GM18870 (cell line): ENCODE results near the gene TUFM.
"Not testable (repeated sequence)": the region's sequence is repeated elsewhere in the genome, so short reads cannot be mapped to it uniquely, and the experiment has no call there.

ENCODE experiments used
- ATAC-seq: cut with Tn5 transposase; IDR thresholded peaks from one replicate; pipeline ENCODE4 v1.9.1; 2021; ENCODE audit warnings: moderate library complexity; ENCODE audit not compliant: unreplicated experiment

Gene TUFM

DNA sequence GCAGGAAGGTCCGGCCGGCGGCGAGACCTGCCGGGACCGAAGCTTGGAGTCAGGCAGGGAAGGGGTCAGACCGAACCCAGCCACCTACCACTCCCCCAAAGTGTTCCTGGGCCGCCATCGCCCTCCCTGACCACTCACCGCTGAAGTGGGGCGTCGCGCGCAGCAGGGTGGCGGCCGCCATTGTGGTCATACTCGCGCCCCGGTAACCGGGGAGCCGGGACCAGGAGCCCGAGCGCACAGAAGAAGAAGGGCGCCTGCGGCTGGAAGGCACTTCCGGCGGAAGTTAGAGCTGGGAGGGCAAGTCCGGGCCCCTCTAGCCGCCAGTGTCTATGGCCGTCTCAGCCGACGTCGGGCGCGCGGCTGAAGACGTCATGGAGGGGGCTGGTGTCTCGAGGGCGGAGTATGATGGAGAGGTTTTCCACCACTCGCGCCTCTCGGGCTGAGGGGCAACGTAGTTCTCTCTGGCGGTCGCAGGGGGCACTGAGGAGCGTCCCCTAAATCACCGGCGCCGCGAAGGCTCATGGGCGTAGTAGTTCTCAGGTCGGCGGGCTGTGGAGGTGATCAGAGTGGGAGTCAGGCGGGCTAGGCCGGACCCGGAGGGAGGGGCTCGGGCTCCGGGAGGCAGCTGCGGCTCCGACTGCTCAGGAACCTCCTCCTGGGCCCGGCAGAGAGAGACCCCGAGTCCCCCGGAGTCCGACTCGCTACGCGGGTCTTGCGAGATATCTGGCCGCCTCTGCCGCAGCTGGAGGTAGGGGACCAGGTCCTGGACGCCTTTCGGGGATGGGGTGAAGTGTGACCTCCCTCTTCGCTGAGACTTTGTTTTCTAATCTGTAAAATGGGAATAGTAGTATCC is at the start of gene TUFM:
TSS of gene TUFM (minus strand) at position 269 of the 853 bp plus-strand sequence. CDS start at position 190, 79 bp downstream.
- peak; percentile 88 for ATAC-seq

DNA sequence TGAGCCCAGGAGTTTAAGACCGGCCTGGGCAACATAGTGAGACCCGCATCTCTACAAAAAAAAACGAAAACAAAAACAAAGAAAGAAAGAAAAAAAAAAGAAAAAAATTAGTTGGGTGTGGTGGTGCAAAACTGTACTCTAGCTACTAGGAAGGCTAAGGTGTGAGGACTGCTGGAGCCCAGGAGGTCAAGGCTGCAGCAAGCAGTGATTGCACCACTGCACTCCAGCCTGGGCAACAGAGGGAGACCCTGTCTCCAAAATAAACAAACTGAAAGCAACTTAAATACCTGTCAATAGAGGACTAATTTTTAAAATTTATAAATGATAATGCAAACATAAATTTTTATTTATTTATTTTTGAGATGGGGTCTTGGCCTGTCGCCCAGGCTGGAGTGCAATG is 49.5 kb upstream of the TUFM start:
- ATAC-seq: no peak

- ATAC-seq: no peak
These were observed 47.1 kb upstream of the TUFM start for GRCh38 chr16:28893291-28893690.

DNA sequence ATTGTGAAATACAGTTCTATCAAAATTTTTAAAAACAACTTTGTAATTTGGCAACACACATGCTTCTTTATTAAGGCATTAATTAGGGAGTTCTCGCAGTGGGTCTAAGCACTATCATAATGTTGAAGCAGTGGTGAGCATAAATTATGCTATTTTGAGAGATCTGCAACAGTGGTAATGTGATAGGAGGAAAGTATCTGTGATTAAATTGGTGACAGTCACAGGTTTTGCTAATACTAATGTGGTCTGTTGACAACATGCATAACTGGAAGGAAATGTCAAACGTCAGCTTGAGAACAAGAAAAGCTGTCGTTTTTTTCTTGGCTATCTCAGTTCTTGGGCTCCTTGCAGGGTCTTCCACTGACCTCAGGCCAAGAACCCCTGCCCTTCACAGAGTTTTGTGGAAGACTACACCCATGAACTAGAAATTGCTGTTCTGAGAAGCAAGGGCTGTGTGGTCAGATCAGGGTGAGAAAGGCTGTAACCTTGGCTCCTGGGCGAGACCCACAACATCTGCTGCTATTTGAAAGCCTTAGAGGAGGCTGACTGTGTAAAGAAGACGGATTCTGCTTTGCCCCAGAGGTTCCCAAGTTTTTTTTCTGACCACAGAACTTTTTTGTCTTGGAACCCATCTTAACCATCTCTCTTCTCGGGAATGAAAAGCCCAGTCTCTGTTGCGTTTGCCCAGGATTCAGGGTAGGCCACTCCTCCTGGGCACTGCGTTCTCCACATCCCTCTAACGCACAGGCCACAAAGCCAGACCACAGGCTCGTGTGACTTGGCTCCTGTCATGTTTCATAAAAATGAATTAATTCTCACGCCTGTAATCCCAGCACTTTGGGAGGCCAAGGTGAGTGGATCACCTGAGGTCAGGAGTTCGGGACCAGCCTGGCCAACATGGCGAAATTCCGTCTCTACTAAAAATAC is 46.1 kb upstream of the TUFM start:
- no peak for ATAC-seq

GRCh38 chr16:28890355-28890754 is 44.2 kb upstream of the TUFM start:
- not testable (repeated sequence) for ATAC-seq

DNA sequence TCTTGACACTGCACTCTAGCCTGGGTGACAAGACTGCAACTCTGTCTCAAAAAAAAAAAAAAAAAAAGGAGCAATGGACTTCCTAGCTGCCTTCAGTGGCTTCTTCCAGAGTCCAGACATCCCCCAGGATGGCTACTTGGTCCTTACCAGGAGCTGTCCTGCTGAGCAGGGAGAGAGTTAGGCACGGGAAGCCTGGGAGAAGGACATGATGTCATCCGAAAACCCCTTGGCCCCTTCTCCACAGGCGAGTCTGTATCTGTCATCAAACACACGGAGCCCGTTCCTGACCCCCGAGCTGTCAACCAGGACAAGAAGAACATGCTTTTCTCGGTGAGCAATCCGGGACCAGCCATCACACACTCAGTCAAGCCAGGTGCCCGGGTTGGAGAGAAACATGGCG is 40.8 kb upstream of the TUFM start:
- no peak for ATAC-seq

- ATAC-seq: no peak
These were observed 37.9 kb upstream of the TUFM start for GRCh38 chr16:28884045-28884444.

- ATAC-seq: no peak
These were observed 37.3 kb upstream of the TUFM start for GRCh38 chr16:28883221-28883996.

GRCh38 chr16:28882551-28883160 is 36.5 kb upstream of the TUFM start:
- ATAC-seq: no peak

DNA sequence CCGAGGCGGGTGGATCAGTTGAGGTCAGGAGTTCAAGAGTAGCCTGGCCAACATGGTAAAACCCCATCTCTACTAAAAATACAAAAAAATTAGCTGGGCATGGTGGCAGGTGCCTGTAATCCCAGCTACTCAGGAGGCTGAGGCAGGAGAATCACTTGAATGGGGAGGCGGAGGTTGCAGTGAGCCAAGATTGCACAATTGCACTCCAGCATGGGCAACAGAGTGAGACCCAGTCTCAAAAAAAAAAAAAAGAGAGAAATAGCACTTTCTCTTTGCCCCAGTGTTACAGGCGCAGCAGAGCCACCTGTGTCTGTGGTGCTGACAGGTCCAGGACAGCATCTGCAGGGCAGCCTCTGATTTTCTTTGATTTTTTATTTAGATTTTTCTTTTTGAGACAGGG is 35.4 kb upstream of the TUFM start:
- not testable (repeated sequence) for ATAC-seq

DNA sequence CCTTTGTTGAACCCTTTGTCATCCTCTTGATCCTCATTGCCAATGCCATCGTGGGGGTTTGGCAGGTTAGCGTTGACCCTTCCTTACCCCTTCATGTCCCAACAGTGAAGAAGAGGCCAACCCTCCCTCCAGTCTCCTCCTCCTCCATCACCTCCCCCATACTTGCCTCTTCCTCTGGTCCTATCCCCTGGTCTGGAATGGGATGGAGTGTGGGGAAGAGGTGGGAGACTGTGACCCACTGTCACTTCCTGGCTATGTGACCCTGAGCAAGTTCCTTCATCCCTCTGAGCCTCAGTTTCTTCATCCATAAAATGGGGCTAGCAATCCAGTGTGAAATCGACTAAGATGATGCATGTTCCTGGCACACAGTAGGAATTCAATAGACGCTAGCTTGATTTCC is 34.8 kb upstream of the TUFM start:
- no peak for ATAC-seq

DNA sequence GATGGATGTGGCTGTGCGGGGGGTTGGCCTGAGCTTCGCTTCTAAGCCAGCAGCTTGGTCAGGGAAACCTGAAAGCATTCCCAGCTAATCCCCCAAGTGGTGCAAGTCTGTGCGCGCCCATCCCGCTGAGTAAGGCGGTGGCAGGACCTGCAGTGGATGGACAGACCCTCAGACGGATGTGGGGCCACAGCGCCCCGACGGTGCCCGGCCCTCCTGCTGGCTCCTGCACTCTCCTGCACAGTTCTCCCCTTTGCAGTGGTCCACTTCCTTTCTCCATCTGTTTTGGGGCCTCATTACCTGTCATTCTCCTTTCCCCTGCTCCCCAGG is 34.4 kb upstream of the TUFM start:
- ATAC-seq: no peak

- no peak for ATAC-seq
These were observed 33.9 kb upstream of the TUFM start for GRCh38 chr16:28879841-28880588.

DNA sequence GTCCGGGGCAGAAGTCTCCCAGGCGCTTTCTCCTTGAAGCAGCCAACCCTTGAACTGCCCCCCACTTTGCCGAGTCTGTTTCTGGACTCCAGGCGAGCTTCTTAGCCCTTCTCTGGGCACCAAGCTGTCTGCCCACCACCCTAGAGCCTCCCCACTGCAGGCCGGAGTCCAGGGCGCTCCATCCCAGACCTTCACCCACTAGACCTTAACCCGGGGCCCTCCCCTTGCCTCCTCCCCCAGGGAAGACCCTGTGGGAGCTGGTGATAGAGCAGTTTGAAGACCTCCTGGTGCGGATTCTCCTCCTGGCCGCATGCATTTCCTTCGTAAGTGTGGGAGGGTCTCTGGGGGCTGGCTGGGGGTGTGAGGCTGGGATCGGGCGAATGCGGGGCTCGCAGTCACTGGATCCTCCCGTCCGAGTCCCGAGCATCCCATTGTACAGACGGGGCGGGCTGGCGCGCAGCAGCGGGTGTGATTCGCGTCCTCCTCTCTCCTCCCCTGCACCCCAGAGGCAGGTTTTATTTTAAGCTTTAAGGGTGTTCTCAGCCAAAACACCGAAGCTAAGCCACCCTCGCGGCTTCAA is 33.2 kb upstream of the TUFM start:
- no peak for ATAC-seq

DNA sequence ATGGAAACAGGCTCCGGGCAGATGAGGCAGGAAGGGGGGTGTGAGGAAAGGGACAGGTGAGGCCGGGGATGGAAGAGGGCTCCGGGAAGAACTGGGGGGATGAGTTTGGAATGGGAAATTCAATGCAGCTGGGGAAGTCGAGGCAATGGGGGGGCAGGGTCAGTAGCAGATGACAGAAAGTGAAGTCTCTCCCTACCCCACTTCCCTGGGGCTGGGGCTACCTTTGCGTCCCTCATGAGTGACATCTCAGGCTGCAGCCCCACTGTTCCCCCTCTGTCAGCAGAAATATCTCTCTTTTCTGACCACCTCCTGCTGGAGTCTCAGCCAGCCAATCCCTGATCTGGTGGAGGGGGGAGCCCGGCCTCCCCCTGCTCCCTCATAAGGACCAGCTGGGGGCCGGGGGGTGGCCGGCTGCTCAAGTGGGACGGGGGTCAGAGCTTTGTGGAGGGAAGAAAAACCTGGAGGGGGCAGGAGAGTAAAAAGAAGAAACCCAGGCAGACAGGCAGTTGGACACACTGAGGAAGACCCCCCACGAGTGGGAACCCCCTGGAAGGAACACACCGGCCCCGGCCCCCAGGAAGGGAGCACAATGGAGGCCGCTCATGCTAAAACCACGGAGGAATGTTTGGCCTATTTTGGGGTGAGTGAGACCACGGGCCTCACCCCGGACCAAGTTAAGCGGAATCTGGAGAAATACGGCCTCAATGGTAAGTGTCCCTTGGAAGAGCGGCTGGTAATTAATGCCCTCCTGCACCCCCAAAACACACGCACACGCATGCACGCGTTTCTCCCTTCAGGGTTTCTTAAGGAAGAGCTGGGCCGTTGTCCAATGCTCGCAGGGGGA is 32.2 kb upstream of the TUFM start, which contains the start of gene ATP2A1:
TSS of gene ATP2A1 (plus strand) at position 406 of the 844 bp plus-strand sequence. CDS start at position 590, 184 bp downstream.
- no peak for ATAC-seq

GRCh38 chr16:28877655-28878000 is 31.5 kb upstream of the TUFM start:
- ATAC-seq: no peak

GRCh38 chr16:28876973-28877654 is 31.0 kb upstream of the TUFM start:
- no peak for ATAC-seq

DNA sequence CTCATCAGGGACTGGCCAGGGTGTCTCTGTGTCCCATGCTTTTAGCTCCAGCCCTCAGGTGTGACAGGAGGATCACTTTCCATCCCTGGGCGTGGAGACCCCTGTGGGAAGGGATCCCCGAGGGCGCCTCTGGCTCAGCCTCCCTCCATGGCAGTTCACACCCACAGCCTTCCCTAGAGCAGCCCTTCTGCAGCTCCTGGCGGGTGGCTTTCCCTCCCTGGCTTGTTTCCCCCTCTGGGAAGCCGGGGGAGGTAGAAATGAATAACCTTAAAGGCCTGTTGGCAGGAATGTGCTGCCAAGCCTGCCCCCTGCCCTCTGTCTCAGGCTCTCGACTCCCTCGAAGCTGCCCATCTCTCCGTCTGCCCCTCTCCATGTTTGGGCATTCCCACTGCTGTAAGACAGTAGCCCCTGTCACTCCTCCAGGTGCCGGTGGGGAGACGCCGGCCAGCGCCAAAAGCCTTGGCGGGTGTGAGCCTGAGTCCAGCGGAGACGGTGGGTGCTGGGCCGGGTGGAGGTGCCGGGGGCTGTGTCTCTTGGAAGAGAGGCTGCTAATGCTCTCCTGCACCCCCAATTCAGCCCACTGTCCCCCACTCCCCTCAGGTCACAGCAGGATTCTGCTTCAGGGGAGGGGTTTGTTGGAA is 30.0 kb upstream of the TUFM start:
- no peak for ATAC-seq
